NT2/D1 (cell line): ENCODE data around the gene FAM107A.

ENCODE experiments used
- SUZ12 ChIP-seq: IDR thresholded peaks from 2 replicates; pipeline ENCODE4 v1.6.1; 2011; ENCODE audit not compliant: insufficient read length, insufficient read depth; ENCODE audit errors: extremely low read depth
- ZNF274 ChIP-seq: IDR thresholded peaks from 2 replicates; pipeline ENCODE4 v1.6.1; 2011; ENCODE audit warnings: mild to moderate bottlenecking, low read depth, low read length

GRCh38 chr3:58564456-58565160 lies 12.6 kb downstream of the FAM107A start:
- TF ChIP-seq SUZ12 (no peak), ZNF274 (no peak)
